GM20431 (cell line): Measurements from ENCODE around the gene CACNA2D3.

Experiments
- in situ Hi-C: fragments of 300-500 bp; cut with MseI, MboI; formaldehyde crosslinking; loops from one replicate; pipeline ENCODE4 v1.15.0; 2020; ENCODE audit warnings: low sequenced_read_pairs; ENCODE audit not compliant: unreplicated experiment

The CACNA2D3 gene

DNA sequence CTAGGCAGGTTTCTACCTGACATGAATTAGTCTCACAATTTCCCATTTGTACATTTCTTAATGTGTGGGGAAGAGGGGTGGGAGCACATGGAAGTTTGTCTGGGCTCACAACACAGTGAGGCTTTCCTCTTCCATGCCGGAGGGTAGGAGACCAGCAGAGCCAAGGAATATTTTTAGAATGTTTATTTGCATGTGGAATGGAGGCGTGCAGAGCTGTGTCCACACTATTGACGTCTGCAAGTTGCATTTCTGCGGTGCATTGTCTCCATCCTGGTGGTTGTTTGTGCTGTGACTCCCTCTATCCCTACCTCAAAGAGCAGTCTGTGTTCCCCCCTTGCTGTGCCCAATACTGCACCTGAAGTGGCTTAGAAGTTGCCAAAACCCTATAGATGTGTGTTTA is 908.6 kb downstream of the CACNA2D3 start:
- in situ Hi-C loops = no loop called here

GRCh38 chr3:55036883-55037577 is 914.7 kb downstream of the CACNA2D3 start:
- in situ Hi-C loops = no loop called here

DNA sequence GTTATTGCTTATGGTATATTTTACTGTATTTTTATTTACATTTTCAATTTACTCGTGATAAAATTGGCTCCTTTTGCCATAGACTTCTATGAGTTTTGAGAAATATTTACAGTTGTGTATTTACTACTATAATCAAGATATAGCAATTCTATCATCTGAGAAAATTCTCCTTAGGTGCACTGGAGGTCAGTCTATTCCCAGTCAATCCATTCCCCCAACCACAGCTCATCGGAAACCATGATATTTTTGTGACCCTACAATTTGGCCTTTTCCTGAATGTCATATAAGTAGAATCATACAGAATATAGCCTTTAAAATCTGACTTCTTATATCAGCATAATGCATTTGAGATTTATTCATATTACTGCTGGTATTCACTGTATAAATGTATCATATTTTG is 920.2 kb downstream of the CACNA2D3 start:
- in situ Hi-C loops = no loop called here

- in situ Hi-C loops = no loop called here
These were observed 922.1 kb downstream of the CACNA2D3 start for GRCh38 chr3:55044486-55044885.

- in situ Hi-C loops = no loop called here
These were observed 936.8 kb downstream of the CACNA2D3 start for GRCh38 chr3:55059027-55059629.

DNA sequence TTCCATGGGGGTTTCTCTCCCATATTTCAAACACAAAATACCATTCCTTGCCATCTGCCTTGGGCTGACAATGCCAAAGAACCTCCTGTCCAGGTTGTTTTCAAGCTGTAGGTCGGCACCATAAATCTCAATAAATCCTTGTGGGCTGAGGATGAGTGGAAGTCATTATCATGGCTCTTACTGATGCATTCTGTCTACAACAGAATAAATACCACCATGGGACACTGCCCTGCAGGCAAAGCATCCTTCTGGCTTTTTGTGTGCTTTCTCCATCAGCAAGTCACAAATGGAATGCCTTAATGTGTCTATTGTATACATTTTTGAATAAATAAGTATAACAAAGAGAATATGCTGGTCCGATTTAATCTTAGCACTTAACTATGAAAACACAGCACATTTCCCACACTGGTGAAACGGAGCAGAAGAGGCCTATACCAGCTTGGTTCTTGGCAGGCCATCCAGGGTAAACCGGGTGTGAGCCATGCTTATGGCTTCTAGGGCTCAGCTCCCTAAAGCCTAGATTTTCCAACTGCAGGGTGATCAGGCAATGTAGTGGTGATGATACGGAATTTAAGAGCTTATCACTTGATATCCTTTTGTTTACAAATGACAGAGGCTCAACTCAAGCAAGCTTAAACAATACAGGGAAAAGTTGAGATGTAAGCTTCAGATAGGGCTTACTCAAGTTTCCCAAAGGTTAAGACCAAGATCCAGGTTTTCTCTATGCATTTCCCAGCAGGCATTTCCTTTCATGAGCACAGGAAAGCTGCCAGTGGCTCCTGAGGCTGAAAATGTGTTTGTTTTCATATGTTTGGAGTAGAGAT is 938.8 kb downstream of the CACNA2D3 start:
- in situ Hi-C loops = no loop called here

GRCh38 chr3:55061720-55062034 is 939.3 kb downstream of the CACNA2D3 start:
- in situ Hi-C loops = no loop called here

DNA sequence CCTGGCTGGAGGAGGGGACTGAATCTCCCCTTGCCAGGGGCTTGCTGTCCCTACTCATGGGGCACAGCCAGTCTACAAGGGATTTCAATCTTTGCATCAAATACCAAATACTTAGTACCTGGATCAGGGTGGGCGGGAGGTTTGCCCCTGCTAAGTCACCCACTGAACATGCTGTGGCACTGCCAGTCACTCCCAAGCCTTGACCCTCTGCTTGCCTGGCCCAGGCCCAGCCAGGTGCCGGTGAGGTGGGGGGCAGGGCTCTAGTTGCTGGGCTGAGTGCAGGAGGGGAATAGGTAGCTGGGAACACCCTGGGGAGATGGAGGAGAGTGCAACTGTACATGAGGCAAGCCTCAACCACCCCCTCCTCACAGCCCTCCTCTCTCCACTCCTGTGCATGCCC is 941.8 kb downstream of the CACNA2D3 start:
- in situ Hi-C loops = no loop called here

DNA sequence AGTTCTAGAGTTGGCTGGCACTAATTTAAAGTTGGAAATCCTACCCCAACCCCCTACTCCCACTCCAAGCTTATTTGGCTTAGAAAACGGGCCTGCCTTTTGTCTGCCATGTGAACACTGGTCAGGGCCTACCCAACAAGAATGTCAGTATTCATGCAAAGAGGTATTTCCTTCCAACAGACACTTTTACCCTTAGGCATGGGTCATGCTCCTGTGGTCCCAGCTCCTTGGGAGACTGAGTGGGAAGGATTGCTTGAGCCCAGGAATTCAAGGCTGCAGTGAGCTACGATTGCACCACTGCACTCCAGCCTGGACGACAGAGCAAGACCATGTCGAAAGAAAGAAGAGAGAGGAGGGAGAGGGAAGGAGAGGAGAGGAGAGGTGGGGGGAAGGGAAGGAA is 943.0 kb downstream of the CACNA2D3 start:
- in situ Hi-C loops = no loop called here

DNA sequence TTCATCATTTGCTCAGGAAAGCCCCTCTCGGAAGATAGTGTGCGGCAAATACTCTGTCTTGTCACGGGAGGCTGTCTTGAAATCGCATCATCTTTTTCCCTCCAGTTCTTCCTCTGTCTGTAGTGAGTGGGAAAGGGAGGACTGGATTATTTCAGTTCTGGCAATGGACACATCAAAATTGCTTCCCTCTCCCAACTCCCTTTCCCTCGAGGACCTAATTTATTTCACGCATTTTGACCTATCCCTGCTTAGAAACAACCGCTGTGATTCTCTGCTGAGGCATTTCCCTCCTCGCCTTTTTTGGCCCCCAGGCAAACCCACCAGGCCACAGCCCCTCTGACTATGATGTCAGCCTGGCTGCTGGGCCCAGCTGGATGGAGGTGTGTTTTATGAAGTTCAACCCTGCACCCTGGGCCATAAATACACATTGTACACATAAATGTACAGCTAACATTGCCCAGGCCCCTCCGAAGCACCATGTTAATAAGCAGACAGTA is 944.2 kb downstream of the CACNA2D3 start:
- in situ Hi-C loops = no loop called here

- in situ Hi-C loops = no loop called here
These were observed 947.6 kb downstream of the CACNA2D3 start for GRCh38 chr3:55069950-55070349.

GRCh38 chr3:55074796-55075195 is 952.4 kb downstream of the CACNA2D3 start:
- in situ Hi-C loops = no loop called here

DNA sequence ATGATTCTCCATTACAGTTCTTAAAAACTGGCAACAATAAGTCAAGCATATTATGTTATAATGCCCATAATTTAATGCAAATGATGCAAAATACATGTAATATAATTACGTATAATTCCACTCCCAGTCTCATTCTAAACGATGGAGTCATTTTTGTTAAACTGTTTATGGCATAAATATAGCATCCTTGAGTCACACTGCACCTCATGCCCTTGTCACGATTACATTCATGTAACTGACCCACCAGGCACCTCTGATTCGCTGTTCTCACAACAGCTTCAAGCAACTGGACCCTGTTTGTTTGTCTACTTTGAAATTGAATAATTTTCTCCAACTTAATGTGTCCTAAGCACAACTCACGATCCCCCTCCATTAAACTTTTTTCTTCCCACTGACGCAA is 953.5 kb downstream of the CACNA2D3 start:
- in situ Hi-C loops = no loop called here

GRCh38 chr3:55077726-55078125 is 955.4 kb downstream of the CACNA2D3 start:
- in situ Hi-C loops = no loop called here

DNA sequence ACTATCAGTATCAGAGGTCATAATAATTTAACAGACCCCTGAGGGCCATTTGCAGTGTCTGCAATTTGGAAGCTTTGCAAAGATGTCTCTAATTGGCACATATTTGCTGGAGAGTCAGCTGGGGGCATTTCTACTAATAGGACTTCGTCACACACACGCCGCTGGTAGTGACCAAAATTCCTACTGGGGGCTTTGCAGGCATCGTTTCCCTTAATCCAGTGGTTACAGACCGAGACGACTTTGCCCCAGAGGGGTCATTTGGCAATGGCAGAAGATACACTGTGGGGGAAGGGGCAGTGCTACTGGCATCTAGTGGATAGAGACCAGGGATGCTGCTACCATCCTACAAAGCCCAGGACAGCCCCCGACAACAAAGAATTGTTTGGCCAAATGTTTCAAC is 956.5 kb downstream of the CACNA2D3 start:
- in situ Hi-C loops = no loop called here

- in situ Hi-C loops = no loop called here
These were observed 962.9 kb downstream of the CACNA2D3 start for GRCh38 chr3:55085231-55085630.

DNA sequence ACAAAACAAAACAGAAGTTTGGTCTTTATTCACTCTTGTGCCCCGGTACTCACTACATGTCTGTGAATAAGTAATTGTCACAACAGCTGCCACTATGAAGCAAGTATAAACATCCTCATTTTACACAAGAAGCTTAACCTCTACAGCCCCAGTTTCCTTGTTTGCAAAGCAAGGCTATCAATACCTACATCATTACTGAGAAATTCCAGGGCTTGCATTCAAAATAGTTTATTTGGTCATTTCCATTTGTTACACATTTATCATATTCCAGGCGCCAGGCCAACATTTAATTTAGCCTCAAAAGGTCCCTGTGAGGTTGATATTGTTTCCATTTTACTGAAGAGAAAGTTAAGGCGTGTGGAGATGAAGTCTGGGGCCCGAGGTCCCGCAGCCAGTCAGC is 966.9 kb downstream of the CACNA2D3 start:
- in situ Hi-C loops = no loop called here

DNA sequence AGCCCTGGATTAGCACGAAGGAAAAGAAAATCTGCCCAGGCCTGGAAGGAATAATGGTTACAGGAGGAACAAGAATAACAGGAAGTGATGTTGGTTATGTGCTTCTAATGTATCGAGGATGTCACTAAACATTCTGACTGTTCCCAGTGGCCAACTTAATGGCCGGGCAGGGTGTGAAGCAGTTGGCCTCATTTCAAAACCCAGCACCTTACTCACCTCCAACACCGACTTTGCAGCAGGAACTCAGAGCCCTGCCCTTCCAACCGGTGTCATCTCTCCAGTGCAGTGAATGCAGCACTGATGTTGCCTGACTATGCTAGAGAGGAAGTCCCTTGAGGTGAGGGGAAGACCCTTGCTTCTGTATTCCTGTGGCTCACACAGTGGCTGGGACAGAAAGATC is 967.9 kb downstream of the CACNA2D3 start:
- in situ Hi-C loops = no loop called here

DNA sequence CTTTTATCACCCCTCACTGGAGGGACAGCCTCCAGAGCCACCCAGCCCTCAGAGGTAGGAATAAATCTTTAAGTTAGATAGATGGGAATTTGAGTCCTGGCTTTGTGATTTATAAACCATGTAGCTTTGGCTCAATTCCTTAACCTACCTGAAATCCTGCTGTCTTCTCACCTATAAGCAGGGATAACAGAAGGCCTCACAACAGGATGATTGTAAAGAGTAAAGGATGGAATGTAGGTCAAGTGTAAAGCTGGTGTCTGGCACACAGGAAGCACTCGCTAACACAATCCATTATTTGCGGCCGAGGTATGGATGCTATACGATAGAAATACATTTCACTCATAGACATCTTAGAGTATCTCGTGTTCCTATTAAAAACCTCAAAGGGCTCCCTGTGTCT is 968.4 kb downstream of the CACNA2D3 start:
- in situ Hi-C loops = no loop called here

- in situ Hi-C loops = no loop called here
These were observed 969.3 kb downstream of the CACNA2D3 start for GRCh38 chr3:55091381-55092225.
